GM20000 (cell line): ENCODE data around the gene KIAA0232.

Experiments used
- DNase-seq: peaks from one replicate; pipeline ENCODE4 v3.0.0; 2012; ENCODE audit warnings: low spot score
- CTCF ChIP-seq: IDR thresholded peaks from 2 replicates; pipeline ENCODE4 v1.5.1; 2012; ENCODE audit warnings: mild to moderate bottlenecking, control low read depth; ENCODE audit errors: extremely low read depth, missing control alignments

The KIAA0232 gene

GRCh38 chr4:6929339-6929811 lies 146.8 kb downstream of the KIAA0232 start:
- TF ChIP-seq CTCF: no peak
- no peak for DNase-seq

GRCh38 chr4:6929812-6930464 lies 147.4 kb downstream of the KIAA0232 start:
- DNase-seq: no peak
- TF ChIP-seq CTCF: no peak

- TF ChIP-seq CTCF: no peak
These were observed 149.9 kb downstream of the KIAA0232 start for GRCh38 chr4:6932475-6932874.

GRCh38 chr4:6932918-6933317 lies 150.4 kb downstream of the KIAA0232 start:
- no peak for DNase-seq
- no peak for TF ChIP-seq CTCF

More at GRCh38 chr4:6932475-6932874, 149.9 kb downstream of the KIAA0232 start:
- no peak for DNase-seq
